Measurements from ENCODE around the gene CHCHD6. TPM values are rescaled to one million over a fixed set of nuclear protein-coding genes. Genes with fewer than 3 reads are reported as not detected.

The CHCHD6 gene
- total RNA-seq, 4 donors from 2014 or later, result 7.5 to 21.9 (median 16.3) TPM

DNA sequence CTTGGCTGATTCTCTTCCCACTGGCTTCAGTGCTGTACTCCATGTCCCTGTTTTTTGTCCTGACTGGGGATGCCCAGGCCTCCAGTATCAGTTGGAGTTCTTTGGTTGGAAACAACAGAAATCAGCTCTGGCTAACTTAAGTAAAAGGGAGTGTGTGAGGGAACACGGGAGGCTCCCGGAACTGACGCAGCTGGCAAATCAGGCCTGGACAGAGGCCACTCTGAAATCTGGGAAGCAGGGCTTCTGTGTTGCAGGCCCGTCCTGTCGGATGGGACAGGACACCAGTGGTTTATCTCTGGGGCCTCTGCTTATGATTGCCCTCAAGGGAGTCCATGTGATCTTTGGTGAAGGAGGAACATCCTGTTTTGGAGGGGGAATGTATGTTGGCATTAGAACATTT, 124.3 kb downstream of the CHCHD6 start:
- peak overlapping the region in 1 of 4 donors; percentile 30 for H3K27ac ChIP-seq
- TF ChIP-seq POLR2A (IDR thresholded peaks at IDR 0.05), result no peak
- TF ChIP-seq, protein P1, sequence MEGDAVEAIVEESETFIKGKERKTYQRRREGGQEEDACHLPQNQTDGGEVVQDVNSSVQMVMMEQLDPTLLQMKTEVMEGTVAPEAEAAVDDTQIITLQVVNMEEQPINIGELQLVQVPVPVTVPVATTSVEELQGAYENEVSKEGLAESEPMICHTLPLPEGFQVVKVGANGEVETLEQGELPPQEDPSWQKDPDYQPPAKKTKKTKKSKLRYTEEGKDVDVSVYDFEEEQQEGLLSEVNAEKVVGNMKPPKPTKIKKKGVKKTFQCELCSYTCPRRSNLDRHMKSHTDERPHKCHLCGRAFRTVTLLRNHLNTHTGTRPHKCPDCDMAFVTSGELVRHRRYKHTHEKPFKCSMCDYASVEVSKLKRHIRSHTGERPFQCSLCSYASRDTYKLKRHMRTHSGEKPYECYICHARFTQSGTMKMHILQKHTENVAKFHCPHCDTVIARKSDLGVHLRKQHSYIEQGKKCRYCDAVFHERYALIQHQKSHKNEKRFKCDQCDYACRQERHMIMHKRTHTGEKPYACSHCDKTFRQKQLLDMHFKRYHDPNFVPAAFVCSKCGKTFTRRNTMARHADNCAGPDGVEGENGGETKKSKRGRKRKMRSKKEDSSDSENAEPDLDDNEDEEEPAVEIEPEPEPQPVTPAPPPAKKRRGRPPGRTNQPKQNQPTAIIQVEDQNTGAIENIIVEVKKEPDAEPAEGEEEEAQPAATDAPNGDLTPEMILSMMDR (IDR thresholded peaks at IDR 0.05), result no peak
- 59 to 67% methylated on average over 2 to 3 of the region's 5 CpGs for WGBS, 2 donors
- DNase-seq, result no peak
- no peaks in the 10 kb centered on the region for H3K27me3 ChIP-seq
- intact Hi-C loops (cut with DNase I), result no loop called here
- H3K4me3 ChIP-seq, result no peak overlapping the region
- H3K9me3 ChIP-seq, result no peaks in the 10 kb centered on the region
- H3K4me1 ChIP-seq, result no peaks in the 10 kb centered on the region
- H3K36me3 ChIP-seq, result no peaks in the 10 kb centered on the region

DNA sequence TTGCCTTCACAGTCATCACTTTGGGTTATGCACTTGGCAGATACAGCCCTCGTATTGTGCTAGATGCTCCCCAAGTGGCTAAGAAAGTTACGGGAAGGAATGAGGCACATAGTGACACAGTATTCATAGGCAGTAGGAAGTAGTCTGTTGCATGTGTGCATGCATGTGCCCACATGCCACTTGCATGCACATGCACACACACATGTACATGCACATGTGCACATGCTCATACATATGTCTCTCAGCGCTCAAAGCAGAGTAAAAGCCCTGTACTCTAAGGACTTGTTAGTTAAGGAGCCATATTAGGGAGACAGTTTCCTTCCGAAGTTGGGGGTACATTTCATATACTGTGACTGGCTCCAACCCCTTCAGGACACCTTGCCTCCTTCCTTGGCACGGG, 128.9 kb downstream of the CHCHD6 start:
- Histone ChIP-seq H3K27me3 (no peaks in the 10 kb centered on the region), H3K27ac (no peak overlapping the region), H3K4me1 (no peaks in the 10 kb centered on the region), H3K9me3 (no peaks in the 10 kb centered on the region), H3K4me3 (no peak overlapping the region), H3K36me3 (no peaks in the 10 kb centered on the region)
- intact Hi-C loops (cut with DNase I), result no loop called here
- TF ChIP-seq, protein P1 (IDR thresholded peaks at IDR 0.05), result no peak
- TF ChIP-seq POLR2A (IDR thresholded peaks at IDR 0.05), result no peak
- WGBS, 2 donors, result 81 to 86% methylated on average over 5 of the region's 5 CpGs
- no peak for DNase-seq

- H3K36me3 ChIP-seq, result no peaks in the 10 kb centered on the region
- H3K27ac ChIP-seq, result no peak overlapping the region
- H3K4me3 ChIP-seq, result no peak overlapping the region
- no peaks in the 10 kb centered on the region for H3K9me3 ChIP-seq
- intact Hi-C loops (cut with DNase I), result no loop called here
- H3K27me3 ChIP-seq, result no peaks in the 10 kb centered on the region
- no peaks in the 10 kb centered on the region for H3K4me1 ChIP-seq
- WGBS, 2 donors, result 83 to 88% methylated on average over 4 to 11 of the region's 13 CpGs
- no peak for DNase-seq
- no peak for TF ChIP-seq POLR2A (IDR thresholded peaks at IDR 0.05)
Measured at GRCh38 chr3:126834596-126835471, 130.8 kb downstream of the CHCHD6 start.

GRCh38 chr3:126835472-126836219, 131.6 kb downstream of the CHCHD6 start:
- WGBS, 2 donors, result 82 to 87% methylated on average over 8 of the region's 9 CpGs
- no peak for DNase-seq

GRCh38 chr3:126836220-126836860, 132.3 kb downstream of the CHCHD6 start:
- TF ChIP-seq POLR2A (IDR thresholded peaks at IDR 0.05), result no peak
- TF ChIP-seq, protein P1 (IDR thresholded peaks at IDR 0.05), result no peak
- no peak for DNase-seq
- H3K27ac ChIP-seq, result no peak overlapping the region
- WGBS, 2 donors, result 91 to 94% methylated on average over 9 to 10 of the region's 10 CpGs
- H3K36me3 ChIP-seq, result no peaks in the 10 kb centered on the region
- no peaks in the 10 kb centered on the region for H3K27me3 ChIP-seq
- no peaks in the 10 kb centered on the region for H3K9me3 ChIP-seq
- intact Hi-C loops (cut with DNase I), result no loop called here
- no peaks in the 10 kb centered on the region for H3K4me1 ChIP-seq
- no peak overlapping the region for H3K4me3 ChIP-seq

More at GRCh38 chr3:126835472-126836219, 131.6 kb downstream of the CHCHD6 start:
- H3K4me3 ChIP-seq, result no peak overlapping the region
- H3K4me1 ChIP-seq, result no peaks in the 10 kb centered on the region
- no peaks in the 10 kb centered on the region for H3K9me3 ChIP-seq
- H3K27me3 ChIP-seq, result no peaks in the 10 kb centered on the region
- TF ChIP-seq, protein P1 (IDR thresholded peaks at IDR 0.05), result no peak
- TF ChIP-seq POLR2A (IDR thresholded peaks at IDR 0.05), result no peak
- H3K36me3 ChIP-seq, result no peaks in the 10 kb centered on the region
- no peak overlapping the region for H3K27ac ChIP-seq
- intact Hi-C loops (cut with DNase I), result no loop called here
